Spleen (tissue), 7 donors: Measurements from ENCODE around the gene FASN.

ENCODE experiments used
- CTCF ChIP-seq, 11 experiments: fragments of 200-600 bp in 7 of 11; fragments of 450-650 bp in 4 of 11; sonication (generic) in 4 of 11; IDR thresholded peaks in 8 of 11; conservative IDR thresholded peaks in 3 of 11; 1 replicate in 7 of 11; 2 replicates in 4 of 11; pipeline versions ENCODE4 v1.4.0 to v1.8.0; 2016 to 2021; ENCODE audit warnings: antibody characterized with exemption in 11 of 11, inconsistent platforms in 4 of 11, mild to moderate bottlenecking in 1 of 11
- POLR2A ChIP-seq, 3 donors: fragments of 450-650 bp; IDR thresholded peaks; one replicate each; pipeline ENCODE4 v1.5.1; 2017; ENCODE audit warnings: antibody characterized with exemption in 3 of 3, mild to moderate bottlenecking in 1 of 3
- POLR2AphosphoS5 ChIP-seq, 3 donors: sonication (generic); formaldehyde crosslinking; IDR thresholded peaks; one replicate each; pipeline ENCODE4 v1.5.1; 2017; ENCODE audit warnings: antibody characterized with exemption in 3 of 3
- donor health status: DM: no; HTN: no; CAD: no; lungs with moderate emphysema.
- donor health status: DM: no; HTN: no; CAD: no.
- donor health status: DM: no; HTN: no; CAD: no.

GRCh38 chr17:82092094-82092586 lies 5.9 kb downstream of the FASN start:
- no peak for TF ChIP-seq CTCF (IDR thresholded peaks at IDR 0.05 in 8 of 11, conservative IDR thresholded peaks at IDR 0.05 in 3 of 11)
- TF ChIP-seq POLR2A (IDR thresholded peaks at IDR 0.05) = no peak
- TF ChIP-seq POLR2AphosphoS5 (IDR thresholded peaks at IDR 0.05) = no peak
